ENCODE results near the gene VLDLR. TPM values are rescaled to one million over a fixed set of nuclear protein-coding genes. Genes with fewer than 3 reads are reported as not detected.

The VLDLR gene
- total and polyA plus RNA-seq, 12 donors = 17.9 to 153 (median 137) TPM

DNA sequence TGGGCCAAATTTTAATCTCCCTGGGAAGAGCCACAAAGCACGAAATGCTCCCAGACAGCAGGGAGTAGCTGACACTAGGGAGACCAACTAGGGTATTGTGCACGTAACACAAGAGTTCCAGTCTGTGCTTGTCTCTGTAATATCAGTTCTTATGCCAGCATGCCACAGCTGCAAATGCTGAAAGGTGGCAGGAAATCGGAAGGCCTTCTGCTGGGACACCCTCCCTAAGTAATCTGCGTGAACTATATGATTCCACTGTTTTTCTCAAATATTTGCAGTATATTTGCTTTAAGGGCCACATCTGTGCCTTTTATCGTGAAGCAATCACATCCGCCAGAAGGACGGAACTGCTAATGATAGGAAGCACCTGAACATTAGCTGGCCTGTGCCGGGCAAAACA, 12.6 kb downstream of the VLDLR start:
- intact Hi-C loops (cut with DNase I) = loop anchor here in 1 of 10 donors (10.0 kb wide), 1 partner anchor 171 kb away; no protein-coding TSS in a partner anchor
- TF ChIP-seq, protein P1, sequence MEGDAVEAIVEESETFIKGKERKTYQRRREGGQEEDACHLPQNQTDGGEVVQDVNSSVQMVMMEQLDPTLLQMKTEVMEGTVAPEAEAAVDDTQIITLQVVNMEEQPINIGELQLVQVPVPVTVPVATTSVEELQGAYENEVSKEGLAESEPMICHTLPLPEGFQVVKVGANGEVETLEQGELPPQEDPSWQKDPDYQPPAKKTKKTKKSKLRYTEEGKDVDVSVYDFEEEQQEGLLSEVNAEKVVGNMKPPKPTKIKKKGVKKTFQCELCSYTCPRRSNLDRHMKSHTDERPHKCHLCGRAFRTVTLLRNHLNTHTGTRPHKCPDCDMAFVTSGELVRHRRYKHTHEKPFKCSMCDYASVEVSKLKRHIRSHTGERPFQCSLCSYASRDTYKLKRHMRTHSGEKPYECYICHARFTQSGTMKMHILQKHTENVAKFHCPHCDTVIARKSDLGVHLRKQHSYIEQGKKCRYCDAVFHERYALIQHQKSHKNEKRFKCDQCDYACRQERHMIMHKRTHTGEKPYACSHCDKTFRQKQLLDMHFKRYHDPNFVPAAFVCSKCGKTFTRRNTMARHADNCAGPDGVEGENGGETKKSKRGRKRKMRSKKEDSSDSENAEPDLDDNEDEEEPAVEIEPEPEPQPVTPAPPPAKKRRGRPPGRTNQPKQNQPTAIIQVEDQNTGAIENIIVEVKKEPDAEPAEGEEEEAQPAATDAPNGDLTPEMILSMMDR (IDR thresholded peaks at IDR 0.05) = no peak
- DNase-seq (no peak), ATAC-seq (peak in 7 of 8 donors; percentile 46 to 67 (median 63))
- no peaks in the 10 kb centered on the region for H3K27me3 ChIP-seq
- H3K9me3 ChIP-seq = no peaks in the 10 kb centered on the region
- peak overlapping the region in 3 of 10 donors; percentile 0 to 14 (median 11) for H3K4me3 ChIP-seq
- H3K36me3 ChIP-seq = peaks cover 0 to 36% (median 0%) of the 10 kb centered on the region in 9 donors
- H3K27ac ChIP-seq = peak overlapping the region in 8 of 10 donors; percentile 2 to 75 (median 41)
- 17 to 35% methylated on average over 8 of the region's 8 CpGs for WGBS, 2 donors
- peaks cover 4 to 66% (median 40%) of the 10 kb centered on the region in 9 donors for H3K4me1 ChIP-seq

DNA sequence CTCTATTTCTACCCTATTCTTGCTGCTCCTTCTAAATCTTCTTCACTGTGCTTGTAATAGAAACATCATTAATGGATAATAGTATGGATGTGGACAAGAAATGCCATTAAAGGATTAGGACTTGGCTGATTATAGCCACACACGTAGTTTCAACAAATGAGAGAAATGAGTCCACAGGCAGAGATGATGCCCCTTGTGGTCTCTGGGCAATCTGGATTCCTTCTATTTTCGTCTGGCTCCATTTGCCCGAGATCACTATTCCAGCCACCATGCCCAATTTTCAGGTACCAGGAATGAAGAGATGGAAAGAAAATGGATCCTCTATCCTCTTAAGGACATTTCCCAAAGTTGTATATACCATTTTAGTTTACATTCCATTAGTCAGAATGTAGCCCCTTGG, 13.2 kb downstream of the VLDLR start:
- intact Hi-C loops (cut with DNase I) = loop anchor here in 1 of 10 donors (10.0 kb wide), 1 partner anchor 170 kb away; no protein-coding TSS in a partner anchor
- 70 to 76% methylated on average over 3 of the region's 3 CpGs for WGBS, 2 donors
- ATAC-seq = no peak
- TF ChIP-seq, protein P1 (IDR thresholded peaks at IDR 0.05) = peak in 1 of 9 donors; percentile 10
- Histone ChIP-seq H3K27ac (peak overlapping the region in 6 of 10 donors; percentile 2 to 75 (median 50)), H3K27me3 (no peaks in the 10 kb centered on the region), H3K4me3 (no peak overlapping the region), H3K4me1 (peaks cover 4 to 60% (median 40%) of the 10 kb centered on the region in 9 donors), H3K9me3 (no peaks in the 10 kb centered on the region), H3K36me3 (peaks cover 0 to 43% (median 0%) of the 10 kb centered on the region in 9 donors)
- no peak for DNase-seq

DNA sequence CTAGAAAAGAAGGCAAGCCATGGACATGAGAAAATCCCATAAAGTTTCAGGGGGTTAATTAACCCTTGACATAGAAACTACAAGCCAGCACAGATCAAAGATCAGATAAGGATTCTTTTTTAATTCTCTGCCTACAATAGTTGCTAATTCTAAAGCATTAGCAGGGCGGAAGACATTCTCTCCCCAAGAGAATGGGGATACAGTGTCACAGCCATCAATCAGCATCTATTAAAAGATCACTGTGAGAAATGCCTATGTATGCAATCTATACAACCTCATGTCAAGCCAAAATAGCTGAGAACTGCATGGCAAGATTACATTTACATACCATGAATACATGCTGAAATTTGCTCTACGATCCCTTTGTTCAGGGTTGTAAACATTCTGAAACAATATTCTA, 14.3 kb downstream of the VLDLR start:
- DNase-seq = no peak
- H3K4me3 ChIP-seq = no peak overlapping the region
- no peaks in the 10 kb centered on the region for H3K9me3 ChIP-seq
- H3K36me3 ChIP-seq = peaks cover 0 to 54% (median 3%) of the 10 kb centered on the region in 9 donors
- ATAC-seq = no peak
- no peak overlapping the region for H3K27ac ChIP-seq
- TF ChIP-seq, protein P1 (IDR thresholded peaks at IDR 0.05) = no peak
- peaks cover 4 to 52% (median 40%) of the 10 kb centered on the region in 9 donors for H3K4me1 ChIP-seq
- WGBS, 2 donors = 91 to 92% methylated on average over 2 of the region's 2 CpGs
- no peaks in the 10 kb centered on the region for H3K27me3 ChIP-seq
- intact Hi-C loops (cut with DNase I) = loop anchor here in 1 of 10 donors (10.0 kb wide), 1 partner anchor 169 kb away; no protein-coding TSS in a partner anchor

DNA sequence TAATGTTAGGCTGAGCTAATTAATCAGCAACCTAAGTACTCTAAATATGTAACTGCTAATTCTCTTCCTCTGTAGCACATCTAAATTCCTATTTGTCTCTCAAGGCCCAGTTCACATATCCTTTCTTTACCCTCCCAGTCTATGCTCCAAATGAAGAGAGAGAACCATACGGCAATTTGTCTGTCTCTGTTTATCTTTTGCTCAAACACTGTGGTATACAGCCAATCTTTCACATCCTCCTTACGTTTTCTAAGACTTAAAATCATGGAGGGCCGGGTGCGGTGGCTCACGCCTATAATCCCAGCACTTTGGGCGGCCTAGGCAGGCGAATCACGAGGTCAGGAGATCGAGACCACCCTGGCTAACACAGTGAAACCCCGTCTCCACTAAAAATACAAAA, 15.8 kb downstream of the VLDLR start:
- no peak overlapping the region for H3K27ac ChIP-seq
- no peaks in the 10 kb centered on the region for H3K27me3 ChIP-seq
- no peaks in the 10 kb centered on the region for H3K9me3 ChIP-seq
- peaks cover 0 to 45% (median 36%) of the 10 kb centered on the region in 9 donors for H3K4me1 ChIP-seq
- intact Hi-C loops (cut with DNase I) = loop anchor here in 1 of 10 donors (10.0 kb wide), 1 partner anchor 167 kb away; no protein-coding TSS in a partner anchor
- H3K36me3 ChIP-seq = peaks cover 0 to 68% (median 15%) of the 10 kb centered on the region in 9 donors
- H3K4me3 ChIP-seq = no peak overlapping the region
- WGBS, 2 donors = 94 to 97% methylated on average over 10 of the region's 10 CpGs
- ATAC-seq (no peak), DNase-seq (no peak)
- TF ChIP-seq, protein P1 (IDR thresholded peaks at IDR 0.05) = no peak
